Fibroblast of lung (primary cell): ENCODE results near the gene RPL18A.

Experiments
- CTCF ChIP-seq, 2 donors: IDR thresholded peaks in 1 of 2; conservative IDR thresholded peaks in 1 of 2; 1 replicate in 1 of 2; 2 replicates in 1 of 2; pipeline ENCODE4 v1.5.1; 2011 to 2012; ENCODE audit warnings: low read length in 2 of 2, control low read depth in 1 of 2, inconsistent platforms in 1 of 2, low read depth in 1 of 2, mild to moderate bottlenecking in 1 of 2
- EZH2 ChIP-seq: IDR thresholded peaks from 2 replicates; pipeline ENCODE4 v1.5.1; 2012; ENCODE audit warnings: low read length, control low read depth, mild to moderate bottlenecking; ENCODE audit errors: missing control alignments

GRCh38 chr19:17817668-17818363 lies 41.9 kb upstream of the RPL18A start:
- TF ChIP-seq EZH2 (no peak), CTCF (conservative IDR thresholded peaks at IDR 0.05 in 1 of 2, IDR thresholded peaks at IDR 0.05 in 1 of 2; ENCODE audit: low read depth in 1 of 2, low read length in 2 of 2) (no peak)
